ENCODE data around the gene PTPRT.

DNA sequence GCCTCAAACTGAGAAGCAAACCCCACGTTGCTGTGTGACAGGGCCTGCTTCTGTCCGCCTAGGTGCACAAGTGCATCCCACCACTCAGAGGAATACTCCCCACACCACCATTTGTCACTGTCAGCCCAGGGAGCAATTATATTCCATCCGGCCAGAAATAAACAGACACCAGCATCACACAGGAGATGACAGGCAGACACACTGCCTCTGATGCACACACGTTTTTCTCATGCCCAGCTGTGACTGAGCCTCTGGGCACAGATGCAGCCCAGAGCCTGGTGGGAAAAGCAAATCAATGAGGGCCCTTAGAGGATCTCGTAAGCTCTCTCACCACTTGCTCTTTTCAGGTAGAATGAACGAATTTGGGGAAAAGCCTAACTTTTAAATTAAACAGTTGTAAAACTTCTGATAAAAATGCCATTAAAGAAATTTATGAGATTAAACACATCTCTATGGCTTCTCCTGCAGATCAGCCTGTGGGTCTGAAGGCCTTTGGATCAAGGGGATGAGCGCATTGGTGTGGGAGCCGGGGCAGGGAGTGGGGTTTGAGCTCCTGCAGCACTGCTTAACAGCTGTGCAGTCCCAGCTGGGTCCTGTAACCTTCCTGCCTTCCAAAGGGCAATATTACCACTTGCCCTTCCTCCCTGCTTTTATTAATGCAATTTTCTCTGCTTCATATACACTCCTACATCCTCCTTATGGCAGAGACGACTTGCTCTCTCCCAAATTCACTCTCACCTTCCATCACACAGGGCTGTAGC, 624.3 kb downstream of the PTPRT start:
- TF ChIP-seq, protein P1, sequence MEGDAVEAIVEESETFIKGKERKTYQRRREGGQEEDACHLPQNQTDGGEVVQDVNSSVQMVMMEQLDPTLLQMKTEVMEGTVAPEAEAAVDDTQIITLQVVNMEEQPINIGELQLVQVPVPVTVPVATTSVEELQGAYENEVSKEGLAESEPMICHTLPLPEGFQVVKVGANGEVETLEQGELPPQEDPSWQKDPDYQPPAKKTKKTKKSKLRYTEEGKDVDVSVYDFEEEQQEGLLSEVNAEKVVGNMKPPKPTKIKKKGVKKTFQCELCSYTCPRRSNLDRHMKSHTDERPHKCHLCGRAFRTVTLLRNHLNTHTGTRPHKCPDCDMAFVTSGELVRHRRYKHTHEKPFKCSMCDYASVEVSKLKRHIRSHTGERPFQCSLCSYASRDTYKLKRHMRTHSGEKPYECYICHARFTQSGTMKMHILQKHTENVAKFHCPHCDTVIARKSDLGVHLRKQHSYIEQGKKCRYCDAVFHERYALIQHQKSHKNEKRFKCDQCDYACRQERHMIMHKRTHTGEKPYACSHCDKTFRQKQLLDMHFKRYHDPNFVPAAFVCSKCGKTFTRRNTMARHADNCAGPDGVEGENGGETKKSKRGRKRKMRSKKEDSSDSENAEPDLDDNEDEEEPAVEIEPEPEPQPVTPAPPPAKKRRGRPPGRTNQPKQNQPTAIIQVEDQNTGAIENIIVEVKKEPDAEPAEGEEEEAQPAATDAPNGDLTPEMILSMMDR (conservative IDR thresholded peaks at IDR 0.05 in 1 of 2, IDR thresholded peaks at IDR 0.05 in 1 of 2; ENCODE audit: low read depth in 1 of 2, low read length in 2 of 2): no peak
- no peak for TF ChIP-seq EZH2 (IDR thresholded peaks at IDR 0.05; ENCODE audit: low read length, missing control alignments)
